HepG2 (cell line): ENCODE results near the gene SLCO2B1. TPM values are rescaled to one million over a fixed set of nuclear protein-coding genes. Genes with fewer than 3 reads are reported as not detected.
A peak's percentile ranks its signal among the peaks of the same experiment; 100 is the strongest.

Source experiments
- ATAC-seq: fragments of 200-7000 bp; cut with Tn5 transposase; 3 replicates; pipeline ENCODE4 v1.9.1; 2020; ENCODE audit warnings: mild to moderate bottlenecking, moderate library complexity
- BruUV-seq: library from RNA; stranded (reverse); fragments of 400-500 nt; replicated peaks from 2 replicates; lab custom pipeline; 2021; lab: Mats Ljungman, UMichigan
- CTCF ChIA-PET: fragments of 300-600 bp; formaldehyde crosslinking; extraction: SDS; loops from one replicate; lab custom pipeline; 2021; ENCODE audit warnings: low total read pairs, inconsistent platforms, low intra/inter-chr PET ratio; lab: Yijun Ruan, JAX
- POLR2A ChIA-PET: fragments of 350-600 bp; sonication (Branson Sonifier 250); formaldehyde crosslinking; loops from one replicate; lab custom pipeline; 2020; ENCODE audit warnings: antibody characterized with exemption, inconsistent platforms; lab: Yijun Ruan, JAX
- DNase-seq: peaks from one replicate; pipeline ENCODE4 v3.0.0-alpha.2; 2015; ENCODE audit warnings: low spot score
- FAIRE-seq: peaks from 3 replicates; lab custom pipeline; 2011; peaks lifted over from hg19 to GRCh38; lab: Jason Lieb, UNC
- H2AFZ ChIP-seq: one replicate; pipeline ENCODE4 v1.6.1; 2011; ENCODE audit warnings: low read length, inconsistent platforms
- H3K27ac ChIP-seq: fragments of 300-600 bp; 3 replicates; pipeline ENCODE4 v1.8.0; 2011; ENCODE audit warnings: mixed run types, mild to moderate bottlenecking, mixed read lengths, low read length, inconsistent platforms; ENCODE audit not compliant: insufficient read depth; ENCODE audit errors: extremely low read length
- H3K27me3 ChIP-seq, 2 experiments: fragments of 200-600 bp in 1 of 2; 2 replicates in 1 of 2; 3 replicates in 1 of 2; pipeline versions ENCODE4 v1.6.0 to v1.8.0; 2011; ENCODE audit warnings: low read length in 2 of 2, mild to moderate bottlenecking in 2 of 2, moderate library complexity in 2 of 2, inconsistent platforms in 1 of 2; ENCODE audit not compliant: insufficient read depth in 2 of 2, control insufficient read depth in 1 of 2
- H3K36me3 ChIP-seq, 2 experiments: fragments of 200-600 bp in 1 of 2; replicated peaks in 1 of 2; 2 replicates in 1 of 2; 3 replicates in 1 of 2; pipeline versions ENCODE4 v1.5.1 to v1.8.0; 2011; ENCODE audit warnings: low read length in 2 of 2, inconsistent platforms in 1 of 2; ENCODE audit not compliant: insufficient read depth in 2 of 2, control insufficient read depth in 1 of 2
- H3K4me1 ChIP-seq: 2 replicates; pipeline ENCODE4 v1.5.1; 2012; ENCODE audit warnings: low read length, inconsistent platforms; ENCODE audit not compliant: insufficient read depth
- H3K4me2 ChIP-seq: 2 replicates; pipeline ENCODE4 v1.6.0; 2011; ENCODE audit warnings: low read depth, low read length, inconsistent platforms
- H3K4me3 ChIP-seq, 3 experiments: fragments of 200-600 bp in 1 of 3; sonication (generic), shearing (Covaris generic) in 1 of 3; replicated peaks in 1 of 3; 2 replicates each; pipeline ENCODE4 v1.5.1; 2011 to 2016; ENCODE audit warnings: low read length in 3 of 3, inconsistent platforms in 2 of 3, low read depth in 2 of 3, mild to moderate bottlenecking in 2 of 3, control low read depth in 1 of 3, mixed read lengths in 1 of 3; ENCODE audit not compliant: insufficient read depth in 1 of 3
- H3K79me2 ChIP-seq: one replicate; pipeline ENCODE4 v1.6.1; 2011; ENCODE audit warnings: low read length, inconsistent platforms; ENCODE audit not compliant: insufficient read depth
- H3K9ac ChIP-seq: 2 replicates; pipeline ENCODE4 v1.6.0; 2011; ENCODE audit warnings: mild to moderate bottlenecking, low read depth, low read length, inconsistent platforms; ENCODE audit not compliant: insufficient read depth
- H3K9me3 ChIP-seq: 2 replicates; pipeline ENCODE4 v1.5.1; 2012; ENCODE audit warnings: mild to moderate bottlenecking, low read length
- H4K20me1 ChIP-seq: 2 replicates; pipeline ENCODE4 v1.6.0; 2011; ENCODE audit warnings: inconsistent platforms, mild to moderate bottlenecking, low read length, moderate library complexity; ENCODE audit not compliant: insufficient read depth
- DNMT1 ChIP-seq: sonication (generic); formaldehyde crosslinking; IDR thresholded peaks from 2 replicates; pipeline ENCODE4 v1.5.1; 2020; ENCODE audit warnings: mild to moderate bottlenecking, missing genetic modification reagents
- KAT7 ChIP-seq: IDR thresholded peaks from 2 replicates; pipeline ENCODE4 v1.6.1; 2018; ENCODE audit warnings: borderline replicate concordance, missing compliant biosample characterization
- SPEN ChIP-seq: sonication (generic); formaldehyde crosslinking; IDR thresholded peaks from 2 replicates; pipeline ENCODE4 v1.5.1; 2020; ENCODE audit warnings: low read depth, mild to moderate bottlenecking, missing genetic modification reagents
- WIZ ChIP-seq: sonication (generic); formaldehyde crosslinking; IDR thresholded peaks from 2 replicates; pipeline ENCODE4 v1.5.1; 2020; ENCODE audit warnings: mild to moderate bottlenecking, missing genetic modification reagents
- ZNF780A ChIP-seq: sonication (generic); formaldehyde crosslinking; IDR thresholded peaks from 2 replicates; pipeline ENCODE4 v1.8.0; 2022; ENCODE audit warnings: mild to moderate bottlenecking, missing genetic modification reagents, moderate library complexity
- WGBS: methylation state at CpG from one replicate; pipeline ENCODE4 v1.1.6; 2017; ENCODE audit warnings: low lambda C conversion rate; 5-methylcytosine and 5-hydroxymethylcytosine counted together
- in situ Hi-C: cut with HindIII; loops from 2 replicates; pipeline ENCODE4 v1.10.0; 2017; ENCODE audit warnings: low pct_unique_long_range_greater_than_20kb; ENCODE audit not compliant: extremely low pct_ligation_motif_present
- intact Hi-C: fragments of 100-400 bp; cut with micrococcal nuclease; formaldehyde crosslinking; loops from one replicate; pipeline ENCODE4 v1.10.0; 2022; ENCODE audit not compliant: unreplicated experiment
- polyA plus RNA-seq, 8 experiments: library from polyadenylated mRNA; depleted of rRNA in 3 of 8; stranded (reverse) in 7 of 8; unstranded in 1 of 8; fragments of >200 nt; fragmentation: Illumina TruSeq in 4 of 8; extraction: Trizol in 4 of 8; gene quantifications; 2 replicates each; pipeline versions ENCODE4 v1.2.1 to v1.2.3, GENCODE V29; 2011 to 2016; ENCODE audit warnings: low read depth in 4 of 8, missing spikeins in 1 of 8, mixed read lengths in 1 of 8; ENCODE audit not compliant: insufficient read depth in 1 of 8
- total RNA-seq, 5 experiments: library from RNA; depleted of rRNA; stranded (reverse); fragments of >200 nt; fragmentation: Illumina TruSeq; extraction: Trizol; gene quantifications; 2 replicates each; pipeline ENCODE4 v1.2.3, GENCODE V29; 2016; ENCODE audit warnings: low read depth in 1 of 5
- TF ChIP-seq, protein P1 (sequence below): sonication (generic); formaldehyde crosslinking; IDR thresholded peaks from 2 replicates; pipeline ENCODE4 v1.5.1; 2020; ENCODE audit warnings: mild to moderate bottlenecking, missing genetic modification reagents, moderate library complexity
- TF ChIP-seq, protein P2 (sequence below): sonication (generic); formaldehyde crosslinking; IDR thresholded peaks from 2 replicates; pipeline ENCODE4; 2020; ENCODE audit warnings: missing genetic modification reagents, mild to moderate bottlenecking, borderline replicate concordance
- TF ChIP-seq, protein P3 (sequence below): sonication (generic); formaldehyde crosslinking; IDR thresholded peaks from 2 replicates; pipeline ENCODE4 v1.8.0; 2023; ENCODE audit warnings: mild to moderate bottlenecking, missing genetic modification reagents

SLCO2B1 gene
- total and polyA plus RNA-seq, 2 of the 13 experiments (the other 11 are each of a cell fraction or from before 2014, with no cell fraction given): 15.3 to 19.8 TPM

DNA sequence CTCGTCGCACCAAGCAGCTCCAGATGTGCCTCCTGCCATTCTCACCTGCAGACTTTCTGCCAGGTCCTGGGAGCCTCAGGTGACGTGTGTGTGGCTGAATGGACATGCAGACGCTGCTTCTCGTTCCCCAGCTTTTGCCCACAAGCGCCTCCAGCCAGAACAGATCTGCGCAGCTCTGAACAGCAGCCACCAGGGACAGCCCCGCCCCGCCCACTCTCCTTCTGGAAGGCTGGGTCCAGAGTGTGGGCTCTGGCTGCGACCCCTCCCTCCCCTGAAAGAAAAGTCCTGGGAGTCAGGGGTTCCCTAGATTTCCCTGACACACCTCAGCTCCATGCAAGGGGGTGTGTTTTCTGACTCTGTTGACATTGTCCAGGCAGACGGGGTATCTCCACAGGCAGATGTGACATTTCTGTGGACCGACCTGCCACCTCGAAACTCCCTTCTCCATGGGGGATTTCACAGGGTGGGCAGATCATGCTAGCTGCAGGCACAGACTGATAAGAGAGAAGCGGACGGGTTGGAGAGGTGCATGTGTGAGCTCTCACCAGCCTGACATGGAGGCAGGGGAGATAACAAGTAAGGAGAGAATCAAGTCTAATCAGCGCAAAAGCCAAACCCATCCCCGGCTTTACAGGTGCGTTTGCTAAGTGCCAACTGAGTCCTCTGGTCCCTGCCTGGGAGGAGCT, 19.8 kb downstream of the SLCO2B1 start (continued):
- TF ChIP-seq, protein P1, sequence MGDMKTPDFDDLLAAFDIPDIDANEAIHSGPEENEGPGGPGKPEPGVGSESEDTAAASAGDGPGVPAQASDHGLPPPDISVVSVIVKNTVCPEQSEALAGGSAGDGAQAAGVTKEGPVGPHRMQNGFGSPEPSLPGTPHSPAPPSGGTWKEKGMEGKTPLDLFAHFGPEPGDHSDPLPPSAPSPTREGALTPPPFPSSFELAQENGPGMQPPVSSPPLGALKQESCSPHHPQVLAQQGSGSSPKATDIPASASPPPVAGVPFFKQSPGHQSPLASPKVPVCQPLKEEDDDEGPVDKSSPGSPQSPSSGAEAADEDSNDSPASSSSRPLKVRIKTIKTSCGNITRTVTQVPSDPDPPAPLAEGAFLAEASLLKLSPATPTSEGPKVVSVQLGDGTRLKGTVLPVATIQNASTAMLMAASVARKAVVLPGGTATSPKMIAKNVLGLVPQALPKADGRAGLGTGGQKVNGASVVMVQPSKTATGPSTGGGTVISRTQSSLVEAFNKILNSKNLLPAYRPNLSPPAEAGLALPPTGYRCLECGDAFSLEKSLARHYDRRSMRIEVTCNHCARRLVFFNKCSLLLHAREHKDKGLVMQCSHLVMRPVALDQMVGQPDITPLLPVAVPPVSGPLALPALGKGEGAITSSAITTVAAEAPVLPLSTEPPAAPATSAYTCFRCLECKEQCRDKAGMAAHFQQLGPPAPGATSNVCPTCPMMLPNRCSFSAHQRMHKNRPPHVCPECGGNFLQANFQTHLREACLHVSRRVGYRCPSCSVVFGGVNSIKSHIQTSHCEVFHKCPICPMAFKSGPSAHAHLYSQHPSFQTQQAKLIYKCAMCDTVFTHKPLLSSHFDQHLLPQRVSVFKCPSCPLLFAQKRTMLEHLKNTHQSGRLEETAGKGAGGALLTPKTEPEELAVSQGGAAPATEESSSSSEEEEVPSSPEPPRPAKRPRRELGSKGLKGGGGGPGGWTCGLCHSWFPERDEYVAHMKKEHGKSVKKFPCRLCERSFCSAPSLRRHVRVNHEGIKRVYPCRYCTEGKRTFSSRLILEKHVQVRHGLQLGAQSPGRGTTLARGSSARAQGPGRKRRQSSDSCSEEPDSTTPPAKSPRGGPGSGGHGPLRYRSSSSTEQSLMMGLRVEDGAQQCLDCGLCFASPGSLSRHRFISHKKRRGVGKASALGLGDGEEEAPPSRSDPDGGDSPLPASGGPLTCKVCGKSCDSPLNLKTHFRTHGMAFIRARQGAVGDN (CRISPR knock-in tag): peak; percentile 52
- TF ChIP-seq, all 625 proteins: peak for 4

DNA sequence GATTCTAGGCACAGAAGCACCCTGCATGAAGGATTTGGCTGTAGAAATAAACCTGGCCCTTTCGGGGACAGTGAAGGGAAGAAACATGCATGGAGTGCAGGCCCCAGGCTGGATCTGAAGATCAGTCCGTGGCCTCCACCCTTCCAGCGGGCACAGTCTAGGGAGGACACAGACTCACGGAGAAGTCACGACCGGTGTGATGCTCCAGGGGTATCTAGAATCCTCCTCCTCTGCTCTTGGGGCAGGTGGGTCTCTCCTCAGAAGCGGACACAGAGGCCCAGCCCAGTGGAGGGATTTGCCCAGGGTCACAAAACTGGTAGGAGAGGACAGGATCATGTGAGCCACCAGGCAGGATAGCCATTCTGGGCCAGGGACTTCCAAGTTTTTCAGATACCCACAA, 22.4 kb downstream of the SLCO2B1 start:
- CTCF ChIA-PET: no interaction called here
- no peak for TF ChIP-seq WIZ (CRISPR knock-in tag)
- TF ChIP-seq ZNF780A (CRISPR knock-in tag): no peak
- TF ChIP-seq, protein P2, sequence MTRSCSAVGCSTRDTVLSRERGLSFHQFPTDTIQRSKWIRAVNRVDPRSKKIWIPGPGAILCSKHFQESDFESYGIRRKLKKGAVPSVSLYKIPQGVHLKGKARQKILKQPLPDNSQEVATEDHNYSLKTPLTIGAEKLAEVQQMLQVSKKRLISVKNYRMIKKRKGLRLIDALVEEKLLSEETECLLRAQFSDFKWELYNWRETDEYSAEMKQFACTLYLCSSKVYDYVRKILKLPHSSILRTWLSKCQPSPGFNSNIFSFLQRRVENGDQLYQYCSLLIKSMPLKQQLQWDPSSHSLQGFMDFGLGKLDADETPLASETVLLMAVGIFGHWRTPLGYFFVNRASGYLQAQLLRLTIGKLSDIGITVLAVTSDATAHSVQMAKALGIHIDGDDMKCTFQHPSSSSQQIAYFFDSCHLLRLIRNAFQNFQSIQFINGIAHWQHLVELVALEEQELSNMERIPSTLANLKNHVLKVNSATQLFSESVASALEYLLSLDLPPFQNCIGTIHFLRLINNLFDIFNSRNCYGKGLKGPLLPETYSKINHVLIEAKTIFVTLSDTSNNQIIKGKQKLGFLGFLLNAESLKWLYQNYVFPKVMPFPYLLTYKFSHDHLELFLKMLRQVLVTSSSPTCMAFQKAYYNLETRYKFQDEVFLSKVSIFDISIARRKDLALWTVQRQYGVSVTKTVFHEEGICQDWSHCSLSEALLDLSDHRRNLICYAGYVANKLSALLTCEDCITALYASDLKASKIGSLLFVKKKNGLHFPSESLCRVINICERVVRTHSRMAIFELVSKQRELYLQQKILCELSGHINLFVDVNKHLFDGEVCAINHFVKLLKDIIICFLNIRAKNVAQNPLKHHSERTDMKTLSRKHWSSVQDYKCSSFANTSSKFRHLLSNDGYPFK (CRISPR knock-in tag): no peak
- no peak for TF ChIP-seq KAT7 (CRISPR knock-in tag)
- TF ChIP-seq, protein P3, sequence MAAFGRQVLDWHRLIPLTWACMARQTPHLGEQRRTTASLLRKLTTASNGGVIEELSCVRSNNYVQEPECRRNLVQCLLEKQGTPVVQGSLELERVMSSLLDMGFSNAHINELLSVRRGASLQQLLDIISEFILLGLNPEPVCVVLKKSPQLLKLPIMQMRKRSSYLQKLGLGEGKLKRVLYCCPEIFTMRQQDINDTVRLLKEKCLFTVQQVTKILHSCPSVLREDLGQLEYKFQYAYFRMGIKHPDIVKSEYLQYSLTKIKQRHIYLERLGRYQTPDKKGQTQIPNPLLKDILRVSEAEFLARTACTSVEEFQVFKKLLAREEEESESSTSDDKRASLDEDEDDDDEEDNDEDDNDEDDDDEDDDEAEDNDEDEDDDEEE (CRISPR knock-in tag): no peak
- no peak for TF ChIP-seq DNMT1 (CRISPR knock-in tag)
- no peak for TF ChIP-seq SPEN (CRISPR knock-in tag)
- TF ChIP-seq, all 625 proteins: peak for 0

More for the DNA sequence above, 22.4 kb downstream of the SLCO2B1 start:
- ATAC-seq (no peak), FAIRE-seq (no peak), DNase-seq (no peak)
- H3K4me1 ChIP-seq: peaks cover 60% of the 10 kb centered on the region
- no peaks in the 10 kb centered on the region for H3K9me3 ChIP-seq
- WGBS: 100% methylated on average over 6 of the region's 7 CpGs
- in situ Hi-C loops: no loop called here
- no peak overlapping the region for H3K27ac ChIP-seq
- H3K4me3 ChIP-seq: no peak overlapping the region
- no peak overlapping the region for H3K9ac ChIP-seq
- peaks cover 0 to 16% of the 10 kb centered on the region in 2 experiments; a peak in 2 of 5 replicates for H3K36me3 ChIP-seq
- no peaks in the 10 kb centered on the region for H4K20me1 ChIP-seq
- H2AFZ ChIP-seq: no peak overlapping the region
- H3K4me2 ChIP-seq: no peak overlapping the region
- no TSS peak for BruUV-seq
- no peaks in the 10 kb centered on the region for H3K27me3 ChIP-seq
- no peaks in the 10 kb centered on the region for H3K79me2 ChIP-seq
- POLR2A ChIA-PET: interaction anchor here (1.6 kb wide), 1 partner anchor 13 kb away, joined by 3 read pairs; no protein-coding TSS in a partner anchor
- intact Hi-C loops: no loop called here
